GM21367 (cell line): ENCODE data around the gene BCAS3.

Experiments
- ATAC-seq: cut with Tn5 transposase; IDR thresholded peaks from one replicate; pipeline ENCODE4 v1.9.1; 2021; ENCODE audit not compliant: unreplicated experiment

BCAS3 gene

DNA sequence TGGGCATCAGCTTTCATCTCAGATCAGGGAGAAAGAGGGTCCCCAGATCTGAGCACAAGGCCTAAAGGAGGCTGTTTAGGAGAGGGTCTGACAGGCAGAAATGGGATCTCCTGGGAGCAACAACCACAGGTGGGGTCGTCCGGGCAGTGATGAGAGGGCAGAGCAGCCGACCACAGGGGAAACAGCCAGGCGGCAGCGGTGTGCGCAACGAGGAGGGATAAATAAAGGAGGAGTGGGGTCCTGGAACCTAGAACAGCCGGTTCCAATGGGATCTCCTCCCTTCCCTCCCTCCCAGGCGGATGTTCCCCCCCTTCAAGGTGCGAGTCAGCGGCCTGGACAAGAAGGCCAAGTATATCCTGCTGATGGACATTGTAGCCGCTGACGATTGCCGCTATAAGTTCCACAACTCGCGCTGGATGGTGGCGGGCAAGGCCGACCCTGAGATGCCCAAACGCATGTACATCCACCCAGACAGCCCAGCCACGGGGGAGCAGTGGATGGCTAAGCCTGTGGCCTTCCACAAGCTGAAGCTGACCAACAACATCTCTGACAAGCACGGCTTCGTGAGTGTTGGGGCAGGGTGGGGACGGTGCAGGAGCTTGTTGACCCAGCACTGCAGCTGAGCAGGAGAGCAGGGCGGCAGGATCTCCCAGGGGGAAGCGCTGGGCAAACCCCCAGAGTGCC lies 723.9 kb downstream of the BCAS3 start:
- no peak for ATAC-seq

DNA sequence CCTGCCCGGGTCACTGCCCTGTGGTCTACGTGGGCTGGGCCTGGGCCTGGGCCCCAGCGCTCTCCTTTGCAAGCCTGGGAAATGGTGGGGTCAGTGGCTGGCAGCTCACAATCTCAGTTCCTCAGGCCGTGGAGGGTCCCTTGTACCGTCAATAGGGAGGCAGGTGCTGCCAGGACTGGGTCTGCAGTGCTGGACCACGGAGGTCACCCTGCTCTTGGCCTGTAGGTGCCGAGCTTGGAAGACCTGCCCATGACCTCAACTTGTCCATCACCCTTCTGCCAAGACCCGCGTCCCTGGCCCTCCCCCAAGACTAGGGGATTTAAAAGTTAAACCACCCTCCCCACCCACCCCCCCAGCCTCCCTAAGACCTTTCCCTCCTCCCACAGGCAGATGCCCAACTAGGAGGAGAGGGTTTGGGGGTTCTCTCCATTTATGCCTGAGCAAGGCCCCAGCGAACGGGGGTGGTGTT lies 724.5 kb downstream of the BCAS3 start:
- ATAC-seq = no peak

GRCh38 chr17:61402978-61403800 lies 725.5 kb downstream of the BCAS3 start:
- no peak for ATAC-seq

DNA sequence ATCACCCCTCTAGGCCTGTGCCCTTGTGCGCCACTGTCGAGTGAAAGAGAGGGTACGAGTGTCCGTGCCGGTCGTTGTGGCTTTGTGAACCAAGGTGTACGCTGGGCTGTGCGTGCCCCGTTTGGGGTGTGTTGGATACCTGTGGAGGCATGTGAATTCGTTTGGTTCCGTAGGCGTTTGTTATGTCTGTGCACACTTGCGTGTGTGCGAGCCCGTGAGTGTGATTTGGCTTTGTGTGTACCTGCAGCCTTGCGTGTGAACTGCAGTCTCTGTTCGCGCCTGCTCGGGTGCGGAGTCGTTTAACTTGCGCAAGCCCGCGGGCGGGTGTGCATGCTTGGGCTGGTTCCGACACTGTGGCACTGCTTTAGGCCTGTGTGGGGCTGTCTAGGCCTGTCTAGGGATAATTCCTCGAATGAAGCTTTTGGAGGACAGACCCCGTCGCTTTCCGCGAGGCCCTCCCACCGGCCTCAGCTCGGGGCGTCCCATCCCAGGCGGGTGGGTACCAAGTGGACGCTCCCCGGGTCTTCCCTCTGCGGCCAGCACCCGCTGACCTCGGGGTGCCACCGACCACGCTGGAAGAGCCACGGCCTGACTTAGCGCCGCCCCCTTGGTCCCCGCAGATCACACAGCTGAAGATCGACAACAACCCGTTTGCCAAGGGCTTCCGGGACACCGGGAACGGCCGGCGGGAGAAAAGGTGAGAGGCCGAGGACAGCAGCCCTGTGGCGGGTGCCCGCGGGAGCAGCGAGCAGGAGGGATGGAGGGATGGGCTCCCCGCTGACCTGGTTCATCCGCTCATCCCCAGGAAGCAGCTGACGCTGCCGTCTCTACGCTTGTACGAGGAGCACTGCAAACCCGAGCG lies 726.4 kb downstream of the BCAS3 start:
- no peak for ATAC-seq

GRCh38 chr17:61404663-61404912 lies 726.9 kb downstream of the BCAS3 start:
- no peak for ATAC-seq

DNA sequence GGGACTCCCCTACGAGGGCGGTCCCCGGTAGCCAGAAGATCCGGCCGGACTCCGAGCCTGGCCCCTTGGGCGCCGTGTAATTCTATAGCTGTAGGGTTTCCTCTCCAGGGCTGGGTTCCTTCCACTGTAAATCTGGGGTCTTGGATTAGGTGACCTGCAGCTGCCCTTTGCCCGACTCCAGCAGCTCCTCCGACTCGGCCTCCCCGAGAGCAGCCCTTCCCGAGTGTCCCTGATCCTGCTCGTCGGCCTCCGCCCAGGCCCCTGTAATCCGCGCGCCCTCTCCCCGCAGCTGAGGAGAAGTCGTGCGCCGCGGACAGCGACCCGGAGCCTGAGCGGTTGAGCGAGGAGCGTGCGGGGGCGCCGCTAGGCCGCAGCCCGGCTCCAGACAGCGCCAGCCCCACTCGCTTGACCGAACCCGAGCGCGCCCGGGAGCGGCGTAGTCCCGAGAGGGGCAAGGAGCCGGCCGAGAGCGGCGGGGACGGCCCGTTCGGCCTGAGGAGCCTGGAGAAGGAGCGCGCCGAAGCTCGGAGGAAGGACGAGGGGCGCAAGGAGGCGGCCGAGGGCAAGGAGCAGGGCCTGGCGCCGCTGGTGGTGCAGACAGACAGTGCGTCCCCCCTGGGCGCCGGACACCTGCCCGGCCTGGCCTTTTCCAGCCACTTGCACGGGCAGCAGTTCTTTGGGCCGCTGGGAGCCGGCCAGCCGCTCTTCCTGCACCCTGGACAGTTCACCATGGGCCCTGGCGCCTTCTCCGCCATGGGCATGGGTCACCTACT lies 727.4 kb downstream of the BCAS3 start:
- no peak for ATAC-seq

- no peak for ATAC-seq
Measured at GRCh38 chr17:61405686-61406536, 728.3 kb downstream of the BCAS3 start.

DNA sequence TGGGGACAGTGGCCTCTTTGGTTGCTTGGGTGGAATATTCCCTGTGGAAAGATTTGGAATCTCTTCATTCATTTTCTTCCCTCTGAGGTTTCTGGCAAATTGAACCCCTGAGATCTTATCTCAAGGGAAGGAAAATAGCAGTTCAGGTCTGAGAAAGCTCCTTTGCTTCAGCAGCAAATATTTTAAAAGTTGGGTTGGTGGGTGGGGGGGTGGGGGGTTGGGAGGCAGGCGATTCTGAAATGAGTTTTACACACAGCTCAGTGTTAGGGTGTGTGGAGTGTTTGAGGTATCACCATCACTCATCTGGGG lies 728.8 kb downstream of the BCAS3 start:
- ATAC-seq = no peak

DNA sequence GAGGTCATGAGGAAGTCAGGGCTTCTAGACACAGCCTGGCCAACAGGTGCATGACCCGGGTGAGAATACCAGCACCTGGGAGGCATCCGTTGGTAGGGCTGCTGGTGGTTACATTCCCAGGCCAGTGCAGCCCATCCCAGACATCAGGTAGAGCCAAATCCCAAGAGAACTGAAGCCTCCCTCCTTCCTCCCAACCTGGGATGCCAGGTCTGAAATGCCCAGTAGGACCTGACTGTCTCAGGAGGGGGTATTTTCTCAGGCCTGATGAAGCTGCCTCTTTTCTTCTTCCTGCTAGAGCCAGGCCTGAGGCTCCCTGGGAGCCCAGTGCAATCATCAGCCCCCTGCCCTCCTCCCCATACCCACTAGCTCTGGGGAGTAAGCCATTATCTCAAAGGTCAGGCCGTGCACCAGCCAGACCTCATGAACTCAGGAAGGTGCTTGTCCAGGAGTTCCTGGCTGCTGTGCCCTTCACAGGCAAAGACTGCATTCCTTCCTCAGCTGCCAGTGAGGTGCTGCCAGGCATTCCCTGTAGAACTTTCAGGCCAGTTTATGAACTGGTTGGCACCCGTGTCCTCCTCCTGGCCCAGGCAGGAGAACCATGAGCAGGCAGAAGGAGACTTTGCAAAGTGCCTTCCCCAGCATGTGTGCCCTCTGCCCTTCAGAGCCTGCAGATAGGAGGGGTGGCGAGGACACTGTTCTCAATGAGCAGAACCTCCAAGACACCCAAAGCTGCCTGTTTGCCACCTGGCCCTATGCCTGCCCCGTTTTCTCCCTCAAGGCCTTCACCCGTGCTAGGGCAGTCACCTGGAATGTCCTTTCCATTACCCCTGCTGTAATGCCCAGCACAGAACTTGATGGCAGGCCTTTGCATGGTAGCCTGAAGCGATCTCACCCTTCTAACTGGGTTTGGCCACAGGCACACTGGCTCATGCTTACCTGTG lies 729.6 kb downstream of the BCAS3 start:
- ATAC-seq = no peak

DNA sequence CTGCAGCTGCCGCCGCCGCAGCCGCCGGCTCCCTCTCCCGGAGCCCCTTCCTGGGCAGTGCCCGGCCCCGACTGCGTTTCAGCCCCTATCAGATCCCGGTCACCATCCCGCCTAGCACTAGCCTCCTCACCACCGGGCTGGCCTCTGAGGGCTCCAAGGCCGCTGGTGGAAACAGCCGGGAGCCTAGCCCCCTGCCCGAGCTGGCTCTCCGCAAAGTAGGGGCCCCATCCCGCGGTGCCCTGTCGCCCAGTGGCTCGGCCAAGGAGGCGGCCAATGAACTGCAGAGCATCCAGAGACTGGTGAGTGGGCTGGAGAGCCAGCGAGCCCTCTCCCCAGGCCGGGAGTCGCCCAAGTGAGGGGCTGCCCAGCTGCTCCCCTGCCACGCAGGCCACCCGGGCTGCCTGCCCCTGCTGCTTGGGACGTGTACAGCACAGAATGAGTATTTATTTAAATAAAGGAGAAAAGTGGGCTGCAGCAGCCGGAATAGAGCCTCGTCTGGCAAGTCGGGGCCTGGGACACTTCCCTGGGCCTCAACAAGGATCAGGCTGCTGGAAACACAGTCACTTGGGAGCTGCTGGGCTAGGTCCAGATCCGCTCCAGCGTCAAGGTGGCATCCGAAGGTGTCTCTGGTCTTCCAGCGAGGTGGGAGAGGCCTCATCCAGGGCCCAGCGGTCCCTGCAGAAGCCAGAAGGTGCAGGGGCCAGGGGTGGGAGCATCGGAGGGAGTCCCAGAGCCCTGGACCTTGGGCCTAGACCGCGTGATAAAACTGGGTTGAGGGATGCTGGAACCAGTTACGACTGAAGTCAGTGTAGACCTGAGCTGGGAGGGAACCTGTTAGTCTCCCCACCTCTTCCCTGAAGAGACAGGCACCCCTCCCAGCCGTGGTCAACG lies 730.7 kb downstream of the BCAS3 start:
- no peak for ATAC-seq

DNA sequence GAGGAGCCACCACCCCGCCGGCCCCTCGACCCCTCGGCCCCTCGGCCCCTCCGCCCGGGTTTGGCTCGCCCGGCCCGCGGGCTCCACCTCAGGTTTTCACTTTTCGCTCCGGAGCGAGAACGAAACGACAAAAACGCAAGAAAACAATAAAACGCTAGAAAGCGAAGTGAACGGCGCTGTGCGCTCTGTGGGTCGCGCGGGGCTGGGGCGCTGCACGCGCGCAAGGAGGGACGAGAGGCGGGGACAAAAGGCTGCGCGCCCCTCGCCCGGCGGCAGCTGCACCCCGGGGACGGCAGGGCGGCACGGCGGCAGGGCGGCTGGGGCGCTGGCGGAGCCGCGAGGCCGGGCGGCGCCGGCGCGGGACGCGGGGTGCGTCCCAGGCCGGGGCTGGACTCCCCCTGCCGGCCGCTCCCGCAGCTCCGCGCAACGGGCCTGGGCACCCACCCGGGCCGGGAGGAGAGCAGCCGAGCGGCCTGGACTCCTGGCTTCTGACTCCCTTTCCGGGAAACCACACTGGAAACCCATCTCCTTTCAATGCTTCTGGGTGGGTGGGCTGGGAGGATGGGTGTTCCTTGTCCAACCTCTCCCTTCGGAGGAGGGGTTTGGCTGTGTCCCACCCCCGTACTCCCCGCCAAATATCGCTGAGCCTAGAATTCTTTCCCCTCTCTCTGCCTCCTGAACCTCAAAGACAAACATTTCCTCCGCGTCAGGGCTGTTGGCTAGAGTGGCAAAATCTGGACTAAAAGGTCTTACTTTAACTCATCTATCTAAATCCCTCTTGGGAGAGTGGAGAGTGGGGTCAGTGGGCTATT lies 731.9 kb downstream of the BCAS3 start:
- no peak for ATAC-seq

DNA sequence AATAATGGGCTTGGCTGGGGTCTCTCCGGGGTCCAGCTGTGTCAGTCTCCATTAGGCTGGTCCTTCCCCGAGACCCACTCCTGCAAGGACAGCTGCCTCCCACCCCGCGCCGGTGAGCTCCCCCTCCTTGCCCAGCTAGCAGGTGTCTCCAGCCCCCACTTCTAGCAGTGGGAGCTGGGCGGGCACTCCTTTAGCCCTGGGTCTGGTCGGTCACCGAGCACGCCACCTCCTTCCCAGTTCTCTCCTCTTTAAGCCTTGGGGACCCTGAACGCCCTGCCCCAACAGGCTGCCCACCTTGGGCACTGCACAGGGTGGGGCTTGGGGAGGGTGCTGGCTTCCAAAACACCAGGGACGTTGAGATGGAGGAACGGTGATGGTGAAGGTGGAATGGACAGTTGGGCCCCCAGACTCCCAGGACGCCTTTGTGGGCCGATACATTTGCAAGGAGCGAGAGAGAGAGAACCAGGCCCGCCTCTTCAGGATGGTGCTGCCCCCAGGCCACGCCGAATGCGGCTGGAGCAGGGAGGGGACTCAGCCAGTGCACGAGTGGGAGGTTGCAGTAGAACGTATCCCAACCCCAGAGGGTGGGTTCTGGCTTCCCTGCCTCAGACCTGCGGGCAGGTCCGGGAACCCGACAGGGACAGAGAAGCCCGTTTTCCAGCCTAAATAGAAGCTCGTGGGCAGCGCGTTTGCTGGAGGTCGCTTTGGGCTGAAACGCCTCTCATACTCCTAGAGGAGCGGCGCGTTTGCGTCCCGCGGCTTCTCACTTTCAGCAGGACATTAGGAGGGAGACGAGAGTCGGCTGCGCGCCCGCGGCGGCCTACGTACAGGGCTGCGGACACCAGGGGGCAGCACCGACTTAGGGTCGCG lies 732.7 kb downstream of the BCAS3 start:
- ATAC-seq = no peak

DNA sequence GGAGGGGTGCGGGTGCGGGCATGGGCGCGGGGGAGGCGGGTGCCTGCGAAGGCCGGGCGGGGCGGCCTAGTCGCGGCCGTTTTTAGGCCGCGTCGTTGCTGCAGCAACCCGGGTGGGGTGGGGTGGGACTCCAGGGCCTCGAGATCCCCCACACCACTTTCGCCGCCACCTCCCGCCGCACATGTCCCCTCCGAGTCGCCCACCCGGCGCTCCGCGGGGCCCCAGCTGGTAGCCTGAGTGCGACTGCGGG lies 733.3 kb downstream of the BCAS3 start:
- no peak for ATAC-seq

DNA sequence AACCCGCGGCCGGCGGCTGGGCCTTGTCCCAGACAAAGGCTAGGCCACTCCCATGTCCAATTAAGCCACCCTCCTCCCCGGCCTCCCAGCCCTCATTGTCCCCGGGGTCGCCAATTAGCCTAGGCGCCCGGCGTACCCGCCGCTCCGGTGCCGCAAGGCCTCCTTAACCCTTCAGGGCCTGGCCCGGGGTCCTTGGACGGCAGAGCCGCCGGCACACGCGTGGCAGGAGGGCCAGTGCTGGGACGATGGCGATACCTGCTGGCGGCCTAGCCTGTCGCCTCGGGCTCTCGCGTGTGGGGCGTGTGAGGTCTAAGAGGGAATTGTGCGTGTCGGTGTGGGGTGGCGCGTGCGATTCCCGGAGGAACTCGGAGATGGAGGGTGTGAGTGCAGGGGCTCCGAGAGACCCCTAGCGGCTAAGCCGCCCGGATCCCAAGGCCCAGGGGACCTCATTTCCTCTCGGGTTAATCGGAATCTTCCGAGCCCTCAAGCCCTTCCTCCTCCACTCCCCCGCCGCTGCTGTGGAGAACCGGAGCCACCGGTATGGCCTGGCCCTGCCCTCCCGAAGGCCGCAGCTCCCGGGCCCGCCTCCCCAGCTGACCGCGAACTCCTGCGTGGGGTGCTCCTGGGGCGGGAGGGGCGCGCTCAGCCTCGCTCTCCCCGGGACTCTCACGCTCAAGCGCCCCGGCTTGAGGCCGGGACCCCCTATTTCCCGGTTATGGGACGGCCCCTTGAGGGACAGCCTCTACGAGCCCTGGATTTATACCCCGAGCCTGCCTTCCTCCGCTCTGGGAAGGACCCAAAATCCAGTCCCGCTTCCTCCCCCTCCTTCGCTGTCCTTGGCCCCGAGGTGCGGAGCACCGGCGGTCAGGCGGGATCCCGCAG lies 733.9 kb downstream of the BCAS3 start:
- peak; percentile 11 for ATAC-seq

DNA sequence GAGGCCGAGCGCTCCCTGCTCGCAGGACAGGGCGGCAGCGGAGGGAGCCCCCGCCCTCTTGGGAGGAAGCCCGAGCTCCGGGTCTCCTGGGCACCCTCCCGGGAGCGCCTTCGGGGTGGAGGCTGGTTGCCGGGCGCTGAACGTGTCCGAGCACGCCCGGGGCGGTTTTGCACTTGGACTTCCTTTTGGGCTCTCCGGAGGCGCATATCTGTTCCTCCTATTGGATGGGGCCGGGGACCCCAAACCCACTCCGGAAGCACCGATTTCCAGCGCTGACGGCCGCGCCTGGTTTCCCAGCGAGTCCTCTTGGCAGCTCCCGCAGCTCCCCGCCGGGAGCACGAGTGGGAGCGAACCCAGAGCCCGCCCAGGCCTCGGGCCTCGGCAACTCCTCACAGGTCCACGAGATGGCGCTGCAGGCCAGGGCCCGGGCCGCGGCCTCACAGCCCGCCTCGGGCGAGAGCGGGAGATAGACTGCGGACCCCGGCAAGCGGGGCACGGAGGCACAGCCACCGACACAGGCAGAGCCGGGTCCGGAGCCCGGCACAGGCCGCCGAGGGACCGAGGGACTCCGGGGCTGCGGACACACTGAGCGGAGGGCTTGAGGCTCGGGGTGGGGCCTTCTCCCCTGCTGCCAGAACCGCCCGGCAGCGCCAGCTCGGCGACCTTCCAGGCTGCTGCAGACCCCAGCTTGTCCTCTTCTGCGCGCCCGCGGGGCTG lies 734.6 kb downstream of the BCAS3 start:
- peak; percentile 60 for ATAC-seq
